Activated CD8-positive, alpha-beta memory T cell treated with anti-CD3 and anti-CD28 coated beads for 4 hours (primary cell): ENCODE measurements around the gene LAMP5.

Source experiments
- DNase-seq, 2 donors: peaks; one replicate each; pipeline ENCODE4 v3.0.0-alpha.2; 2020; ENCODE audit warnings: low read depth in 2 of 2

Gene LAMP5

GRCh38 chr20:9535449-9535848 is 21.1 kb downstream of the LAMP5 start:
- DNase-seq: no peak

- no peak for DNase-seq
Measured at GRCh38 chr20:9543214-9543613, 28.8 kb downstream of the LAMP5 start.

GRCh38 chr20:9550283-9550682 is 35.9 kb downstream of the LAMP5 start:
- DNase-seq: no peak

- DNase-seq: no peak
Measured at GRCh38 chr20:9550871-9551270, 36.5 kb downstream of the LAMP5 start.

DNA sequence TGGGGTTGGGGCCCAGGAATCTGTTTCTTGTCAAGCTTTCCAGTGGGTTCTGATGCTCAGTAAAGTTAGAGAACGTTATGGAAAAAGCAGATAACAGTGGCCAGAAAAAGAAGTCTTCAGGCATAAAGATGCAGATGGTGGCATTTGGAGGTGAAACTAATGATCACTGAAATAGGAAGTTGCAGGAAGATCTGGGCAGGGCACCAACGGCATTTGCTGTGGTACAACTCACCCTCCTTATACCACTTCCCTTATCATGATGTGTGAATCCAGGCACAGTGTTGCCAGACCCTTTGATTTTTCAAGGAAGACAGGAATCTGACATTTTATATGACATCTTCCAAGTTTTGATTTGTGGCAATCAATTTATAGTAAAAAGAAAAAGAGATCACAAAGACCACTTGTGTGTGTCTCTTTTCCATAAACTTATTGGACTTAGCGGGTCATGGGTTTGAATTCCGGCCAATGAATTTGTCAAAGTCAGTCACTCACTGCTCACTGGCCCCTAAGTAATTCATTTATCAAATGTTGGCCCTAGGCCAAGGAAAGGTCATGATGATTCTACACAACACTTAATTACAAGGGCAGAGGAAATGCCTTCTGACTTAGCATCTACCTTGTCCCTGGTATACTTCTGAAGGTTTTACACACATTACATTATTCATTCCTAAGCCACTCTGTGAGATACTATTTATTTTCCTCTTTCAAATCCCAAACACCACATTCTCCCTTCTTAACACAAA is 37.6 kb downstream of the LAMP5 start:
- DNase-seq: no peak

GRCh38 chr20:9555781-9556180 is 41.4 kb downstream of the LAMP5 start:
- no peak for DNase-seq

- DNase-seq: no peak
Measured at GRCh38 chr20:9557411-9557810, 43.0 kb downstream of the LAMP5 start.

DNA sequence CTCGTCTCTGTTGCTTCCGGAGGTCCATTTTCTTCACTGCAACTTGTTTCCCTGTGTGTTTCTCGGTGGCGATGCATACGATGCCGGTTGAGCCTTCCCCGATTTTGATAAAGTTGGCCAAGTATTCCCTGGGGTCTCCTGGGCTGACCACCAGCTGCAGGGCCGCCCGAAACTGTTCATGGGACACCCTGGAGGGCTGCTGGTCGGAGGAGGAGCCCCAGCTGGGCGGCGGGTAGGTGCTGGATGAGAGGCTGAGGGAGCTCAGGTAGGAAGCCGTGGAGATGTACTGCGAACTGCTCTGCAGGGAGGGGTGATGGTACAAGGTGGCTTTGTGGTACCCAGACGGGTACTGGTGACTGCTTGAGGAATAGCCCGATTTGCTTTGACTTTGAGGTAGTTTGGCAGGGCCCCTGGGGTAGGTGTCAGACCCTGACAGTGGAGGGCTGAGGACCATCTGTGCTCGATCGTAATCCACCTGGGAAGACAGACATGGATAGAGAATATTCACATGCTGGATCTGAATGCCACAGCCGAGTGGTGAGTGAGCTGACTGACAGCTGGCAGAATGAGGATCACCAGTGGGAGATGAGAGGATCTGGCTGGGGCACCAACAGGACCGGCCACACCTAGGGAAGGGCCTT is 51.6 kb downstream of the LAMP5 start:
- DNase-seq: no peak

GRCh38 chr20:9566977-9567376 is 52.6 kb downstream of the LAMP5 start:
- DNase-seq: no peak

- DNase-seq: no peak
Measured at GRCh38 chr20:9570612-9571011, 56.2 kb downstream of the LAMP5 start.

- no peak for DNase-seq
Measured at GRCh38 chr20:9571783-9572182, 57.4 kb downstream of the LAMP5 start.

DNA sequence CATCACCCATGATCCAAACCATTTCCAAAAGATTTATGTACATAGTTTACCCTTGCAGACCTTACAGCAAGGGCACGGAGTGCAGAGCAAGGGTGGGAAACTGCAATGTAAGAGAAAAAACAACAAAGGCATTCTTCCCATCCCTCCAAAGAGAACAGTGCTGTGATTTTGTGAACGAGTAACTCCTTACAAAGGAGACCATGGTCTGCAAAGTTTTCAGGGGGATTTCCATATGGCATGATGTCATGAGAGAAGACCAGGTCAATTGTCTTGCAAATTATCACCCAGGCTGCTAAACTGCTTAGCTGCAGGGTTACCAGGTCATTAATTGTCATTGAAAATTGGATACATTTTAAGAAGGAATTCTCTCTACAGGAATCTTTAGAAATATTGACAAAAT is 58.3 kb downstream of the LAMP5 start:
- DNase-seq: no peak

- DNase-seq: no peak
Measured at GRCh38 chr20:9573335-9574151, 59.2 kb downstream of the LAMP5 start.

- DNase-seq: no peak
Measured at GRCh38 chr20:9574181-9574580, 59.8 kb downstream of the LAMP5 start.

DNA sequence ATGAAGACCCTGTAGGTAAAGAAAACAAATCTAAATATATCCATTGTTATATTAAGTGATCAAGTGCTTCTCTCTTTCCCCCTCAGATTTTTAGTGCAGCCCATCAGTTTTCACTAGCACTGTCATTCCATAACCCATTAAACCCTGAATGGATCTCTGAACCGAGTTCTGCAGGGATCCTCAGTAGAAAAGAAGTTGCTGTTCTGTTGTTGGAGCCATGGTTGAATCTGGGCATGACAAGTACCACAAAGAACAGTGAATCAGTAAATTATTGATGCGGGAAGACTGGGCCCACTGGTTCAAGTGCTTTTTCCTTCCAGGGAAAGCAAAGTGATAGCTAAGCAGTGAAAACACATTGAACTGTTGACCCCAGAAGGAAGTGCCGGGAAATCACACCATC is 60.4 kb downstream of the LAMP5 start:
- DNase-seq: no peak

DNA sequence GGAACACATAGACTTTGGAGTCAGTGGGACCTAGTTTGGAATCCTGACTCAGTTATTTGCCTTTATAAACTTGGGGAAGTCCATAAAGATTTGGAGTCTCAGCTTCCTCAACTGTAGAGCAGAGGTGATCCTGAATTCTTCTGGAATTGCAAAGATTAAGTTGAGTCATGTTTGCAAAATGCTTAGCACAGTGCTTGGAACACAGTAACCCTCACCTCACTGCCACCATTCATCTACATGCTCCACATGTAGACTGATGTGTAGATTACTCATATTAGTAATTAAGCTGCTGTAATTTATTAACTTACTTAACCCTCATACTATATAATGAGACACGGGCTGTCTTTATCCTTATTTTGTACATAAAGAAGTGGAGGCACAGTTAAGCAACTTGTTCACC is 61.4 kb downstream of the LAMP5 start:
- no peak for DNase-seq

DNA sequence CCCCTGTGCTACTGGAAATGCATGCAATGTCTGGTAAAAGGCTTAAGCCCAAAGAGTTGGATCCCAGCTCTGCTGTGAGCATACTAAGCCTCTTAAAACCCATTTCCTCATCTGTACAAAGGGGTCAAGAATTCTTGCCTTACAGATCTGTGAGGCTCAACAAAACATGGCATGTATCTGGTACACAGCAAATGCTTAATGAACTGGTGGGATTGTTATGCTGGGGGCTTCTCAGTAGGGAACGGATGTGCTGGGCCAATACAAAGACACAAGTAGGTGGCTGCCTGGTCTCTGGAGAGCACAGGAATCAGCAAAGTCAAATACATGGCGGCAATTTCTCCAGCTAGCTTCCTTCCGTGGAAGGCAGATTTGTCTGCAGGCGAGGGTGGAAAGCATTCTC is 62.3 kb downstream of the LAMP5 start:
- no peak for DNase-seq

GRCh38 chr20:9577397-9577796 is 63.0 kb downstream of the LAMP5 start:
- DNase-seq: no peak

- no peak for DNase-seq
Measured at GRCh38 chr20:9578594-9578993, 64.2 kb downstream of the LAMP5 start.
